GM19099 (cell line): ENCODE measurements around the gene LDLRAD4.

Experiments used
- POLR2A ChIP-seq: IDR thresholded peaks from 3 replicates; pipeline ENCODE4 v1.6.1; 2011; ENCODE audit warnings: low read depth; ENCODE audit not compliant: insufficient read length; ENCODE audit errors: extremely low read depth

LDLRAD4 gene

DNA sequence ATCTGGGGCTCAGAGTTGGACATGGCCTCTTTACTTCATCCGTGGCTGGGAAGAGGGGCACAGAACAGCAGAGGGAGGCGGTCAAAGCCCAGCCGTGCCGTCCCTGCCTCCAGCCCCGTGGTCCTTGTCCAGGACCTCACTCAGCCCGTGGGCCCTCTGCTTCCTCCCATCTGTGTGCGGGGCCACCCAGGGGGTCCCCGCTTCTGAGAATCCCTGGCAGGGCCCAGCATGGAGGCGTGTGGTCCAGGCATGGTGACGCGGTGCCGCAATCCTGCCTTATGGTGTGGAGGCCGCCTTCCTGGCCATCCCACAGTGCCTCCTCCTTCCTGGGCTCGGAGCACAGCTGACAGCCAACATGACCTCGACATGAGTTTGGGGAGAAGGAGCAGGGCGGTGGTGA lies 275.2 kb downstream of the LDLRAD4 start:
- no peak for TF ChIP-seq POLR2A

DNA sequence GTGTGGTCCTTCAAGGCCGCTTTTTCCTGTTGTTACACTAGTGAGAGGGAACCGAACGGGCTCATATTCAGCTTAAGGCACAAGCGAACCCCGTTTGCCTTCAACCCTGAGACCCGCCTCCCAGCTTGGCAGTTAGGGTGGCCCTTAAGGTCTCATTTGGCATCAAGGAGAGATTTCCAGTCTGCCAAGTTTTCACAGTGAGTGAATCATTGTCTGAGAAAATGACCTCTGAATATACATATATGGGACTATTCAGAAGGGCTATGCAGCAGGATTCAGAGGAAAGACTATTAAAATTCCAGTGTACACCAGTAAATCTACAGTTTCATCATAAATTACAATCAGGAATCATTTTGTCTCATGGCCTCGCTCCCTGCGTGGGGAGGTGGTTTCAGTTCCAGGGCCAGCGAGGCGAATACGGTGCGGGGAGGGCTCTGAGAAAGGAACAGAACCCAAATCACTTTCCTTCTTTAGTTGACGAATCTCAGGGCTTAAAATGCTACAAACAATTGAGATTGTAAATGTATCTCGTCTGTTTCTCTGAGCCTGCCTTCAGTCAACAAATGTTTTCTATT lies 276.4 kb downstream of the LDLRAD4 start:
- no peak for TF ChIP-seq POLR2A

DNA sequence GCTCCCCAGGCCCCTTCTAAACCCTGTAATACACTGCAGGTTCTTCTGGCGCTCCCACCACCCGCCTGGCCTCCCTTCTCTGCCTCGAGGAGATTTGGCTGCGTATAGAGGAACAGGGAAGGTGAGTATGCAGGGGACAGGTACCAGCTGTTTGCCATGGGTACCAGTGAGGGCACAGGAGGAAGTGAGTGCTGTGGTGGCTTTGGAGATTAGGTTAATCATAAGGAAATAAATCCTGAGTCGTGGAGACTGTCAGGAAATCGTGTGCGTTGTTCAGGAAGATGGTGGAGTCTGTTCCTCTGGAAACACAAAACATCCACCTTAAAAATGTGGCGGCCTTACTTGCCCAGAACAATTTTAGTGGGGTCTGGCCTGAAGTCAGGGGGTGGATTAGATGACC lies 277.4 kb downstream of the LDLRAD4 start:
- TF ChIP-seq POLR2A: no peak

DNA sequence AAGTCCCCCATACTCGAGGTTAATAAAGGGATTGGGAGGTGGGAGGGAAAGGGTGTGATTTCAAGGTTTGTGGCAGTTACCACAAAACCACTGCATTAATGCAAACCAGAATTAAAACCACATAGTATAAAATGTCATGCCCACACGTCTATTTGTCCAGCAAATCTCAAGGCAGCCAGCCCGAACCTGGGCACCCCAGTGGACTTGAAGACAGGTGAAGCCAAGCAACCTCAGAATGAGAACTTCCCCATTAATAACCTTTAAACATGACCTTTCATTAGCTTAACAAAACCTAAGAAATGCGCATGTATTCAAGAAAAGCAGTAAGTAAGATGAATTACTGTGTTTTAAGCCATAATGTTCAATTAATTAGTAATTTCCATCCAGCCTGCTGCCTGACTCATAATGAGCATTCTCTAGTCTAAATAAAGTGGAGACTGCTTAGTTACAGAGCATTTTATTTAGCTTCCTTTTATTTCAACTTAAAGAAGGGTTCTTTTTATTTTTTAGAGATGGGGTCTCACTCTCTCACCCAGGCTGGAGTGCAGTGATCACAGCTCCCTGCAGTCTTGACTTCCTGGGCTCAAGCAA lies 278.2 kb downstream of the LDLRAD4 start:
- no peak for TF ChIP-seq POLR2A

DNA sequence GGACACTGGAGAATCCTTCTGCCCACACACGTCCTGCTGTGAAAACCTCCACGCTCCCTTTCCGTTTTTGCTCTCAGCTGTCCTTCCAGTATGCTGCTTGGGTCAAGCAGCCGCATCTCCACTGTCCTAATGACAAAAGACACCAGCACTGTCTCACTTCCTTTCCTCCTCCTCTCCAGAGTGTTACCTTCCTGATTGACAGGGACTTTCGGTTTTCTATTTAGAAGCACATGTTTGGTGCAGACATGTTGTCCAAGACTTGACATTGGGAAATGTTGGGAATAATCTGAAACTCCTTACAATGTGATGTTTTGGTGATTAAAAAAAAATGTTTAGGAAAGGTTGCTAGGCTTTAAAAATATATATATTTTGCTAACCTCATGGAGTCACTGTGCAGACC lies 281.2 kb downstream of the LDLRAD4 start:
- TF ChIP-seq POLR2A: no peak

DNA sequence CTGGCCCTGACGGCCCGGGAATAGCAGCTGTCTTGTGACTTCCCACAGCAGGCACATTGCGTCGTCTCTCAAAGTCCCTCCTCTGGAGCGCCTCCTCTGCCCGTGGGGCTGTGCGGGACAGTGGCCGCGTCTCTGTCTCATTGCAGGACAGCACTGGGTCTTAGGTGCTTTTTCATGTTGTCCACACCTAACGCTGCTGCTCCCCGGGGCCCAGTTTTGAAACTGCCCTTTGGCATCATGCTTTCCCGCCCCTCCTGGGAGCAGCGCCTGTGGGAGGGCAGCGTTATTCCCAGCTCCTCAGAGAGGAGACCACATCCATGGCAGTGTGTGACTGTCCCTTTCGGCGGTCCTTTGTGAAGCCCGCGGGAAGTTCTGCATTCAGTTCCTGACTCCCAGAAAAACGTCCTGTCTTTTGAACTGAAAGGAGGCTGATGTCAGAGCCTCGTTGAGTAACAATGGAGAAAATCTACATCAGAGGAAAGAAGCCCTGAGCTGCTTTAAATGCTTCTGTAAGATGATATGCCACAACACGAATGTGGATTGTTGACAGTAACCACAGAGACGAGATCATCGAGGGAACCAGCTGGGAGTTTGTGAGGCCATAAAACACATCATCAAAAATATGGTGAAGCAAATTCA lies 281.8 kb downstream of the LDLRAD4 start:
- TF ChIP-seq POLR2A: no peak

DNA sequence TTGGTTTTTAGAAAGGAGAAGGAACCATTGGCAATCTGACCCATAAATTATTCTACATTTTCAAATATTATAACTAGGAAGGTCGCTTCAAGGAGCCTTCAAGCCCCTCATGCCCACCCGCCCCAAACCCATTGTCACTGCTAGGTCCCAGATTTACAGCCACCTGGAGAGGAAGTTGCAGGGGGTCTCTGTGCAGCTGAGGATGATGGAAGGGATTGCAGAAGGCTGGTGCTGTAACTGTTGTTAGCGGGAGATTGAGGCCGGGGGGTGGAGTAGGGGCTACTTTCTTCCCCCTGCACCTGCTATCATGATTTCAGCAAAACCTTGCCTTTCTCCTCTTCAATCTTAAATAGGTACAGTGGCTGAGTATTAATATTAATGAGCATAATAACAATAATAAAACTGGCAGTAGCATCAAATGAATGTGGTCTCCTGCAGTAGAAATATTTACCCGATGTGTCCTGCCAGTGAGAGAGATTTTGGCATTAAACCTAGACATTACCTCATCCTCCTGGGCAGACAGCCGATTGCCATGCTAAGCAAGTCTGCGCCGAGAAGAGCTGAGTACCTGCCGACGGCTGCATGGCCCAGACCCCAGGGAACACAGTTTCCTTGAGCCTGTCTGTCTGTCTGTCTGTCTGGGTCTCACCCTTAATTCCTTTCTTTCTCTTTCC lies 282.4 kb downstream of the LDLRAD4 start:
- TF ChIP-seq POLR2A: no peak

DNA sequence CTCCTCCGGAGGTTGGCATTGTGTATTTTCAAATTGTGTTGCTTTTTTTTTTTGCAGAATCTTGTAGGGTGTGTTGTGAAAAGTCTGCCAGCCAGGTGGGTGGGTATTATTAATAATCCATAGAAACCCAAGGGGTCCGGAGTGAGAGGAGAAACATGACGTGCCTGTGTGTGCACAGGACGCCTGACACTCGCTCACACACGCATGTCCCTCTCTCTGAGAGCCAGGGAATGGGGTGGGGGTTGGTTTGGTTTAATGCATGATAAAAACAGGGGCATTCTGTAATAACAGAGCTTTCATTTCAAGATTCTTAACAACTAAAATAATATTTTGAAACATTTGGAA lies 283.0 kb downstream of the LDLRAD4 start:
- TF ChIP-seq POLR2A: no peak

DNA sequence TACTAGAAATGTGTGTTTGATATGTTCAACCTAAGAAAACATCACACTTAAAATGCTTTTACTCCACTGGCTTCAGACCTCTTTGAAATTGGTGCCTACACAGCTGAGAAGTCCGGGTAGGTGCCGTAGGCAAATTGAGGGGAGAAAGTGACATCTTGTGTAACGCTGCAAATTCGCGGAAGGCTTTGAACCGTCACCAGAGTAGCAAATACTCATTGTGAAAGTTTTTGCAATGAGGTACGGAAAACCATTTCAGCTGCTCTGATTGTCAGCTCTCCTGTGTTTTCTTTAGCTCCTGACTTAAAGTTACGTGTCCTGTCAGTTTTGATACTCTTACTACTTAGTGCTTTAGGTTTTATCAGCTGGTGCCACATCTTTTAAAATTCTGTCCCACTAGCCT lies 283.3 kb downstream of the LDLRAD4 start:
- TF ChIP-seq POLR2A: no peak

DNA sequence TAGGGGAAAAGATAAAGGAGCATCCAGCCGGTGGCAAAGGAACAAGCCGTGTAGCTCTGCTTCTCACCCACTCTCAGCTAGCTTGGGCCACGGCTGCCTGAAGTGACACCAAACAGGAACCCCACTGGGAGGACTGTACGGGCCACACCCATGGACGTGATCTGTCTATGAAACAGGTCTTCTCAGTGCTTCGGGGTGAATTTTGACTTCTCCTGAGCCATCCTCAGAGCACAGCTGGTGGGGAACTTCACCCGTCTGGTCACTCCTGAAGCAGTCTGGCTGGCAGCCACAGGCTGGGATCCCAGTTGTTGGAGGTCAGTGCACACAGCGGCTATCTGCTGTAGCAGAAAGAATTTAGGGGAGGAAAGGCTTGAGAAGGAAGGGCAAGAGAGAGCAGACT lies 284.0 kb downstream of the LDLRAD4 start:
- TF ChIP-seq POLR2A: no peak

DNA sequence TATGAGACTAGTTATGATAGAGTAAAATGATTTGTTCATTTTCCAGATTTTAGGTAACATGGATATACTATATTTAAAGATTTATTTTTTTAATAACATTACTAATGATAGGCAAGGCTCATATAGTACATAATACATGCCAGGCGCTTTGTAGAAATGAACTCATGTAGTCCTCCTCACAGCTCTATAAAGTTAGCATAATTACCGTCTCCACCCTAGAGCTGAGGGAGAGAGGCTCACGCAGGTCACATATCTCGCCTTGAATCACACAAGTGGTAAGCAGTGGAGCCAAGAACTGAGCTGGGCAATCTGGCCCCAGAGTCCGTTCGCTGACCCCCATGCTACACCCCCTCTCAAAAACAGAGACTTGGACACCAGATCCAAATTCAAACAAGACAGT lies 285.3 kb downstream of the LDLRAD4 start:
- TF ChIP-seq POLR2A: no peak

DNA sequence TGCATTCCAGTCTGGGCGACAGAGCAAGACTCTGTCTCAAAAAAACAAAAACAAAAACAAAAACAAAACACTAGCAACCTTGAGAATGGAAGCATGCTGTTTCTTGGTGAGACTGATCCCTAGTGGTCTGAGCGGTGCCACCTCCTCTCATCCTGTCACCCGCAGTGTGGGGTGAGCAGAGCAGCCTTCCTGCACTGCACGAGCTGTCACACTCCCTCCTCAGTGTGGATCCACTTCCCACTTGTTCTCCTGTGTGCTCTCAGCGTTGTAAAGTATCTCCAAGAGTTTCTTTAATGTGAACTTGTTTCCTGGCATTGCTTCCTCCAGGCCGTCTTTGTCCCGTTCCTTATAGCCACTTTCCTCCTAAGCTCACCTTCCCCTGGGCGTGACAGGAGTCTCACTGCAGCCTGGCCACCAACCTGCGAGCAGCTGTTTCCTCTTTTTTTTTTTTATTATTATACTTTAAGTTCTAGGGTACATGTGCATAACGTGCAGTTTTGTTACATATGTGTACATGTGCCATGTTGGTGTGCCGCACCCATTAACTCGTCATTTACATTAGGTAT lies 287.3 kb downstream of the LDLRAD4 start:
- no peak for TF ChIP-seq POLR2A

DNA sequence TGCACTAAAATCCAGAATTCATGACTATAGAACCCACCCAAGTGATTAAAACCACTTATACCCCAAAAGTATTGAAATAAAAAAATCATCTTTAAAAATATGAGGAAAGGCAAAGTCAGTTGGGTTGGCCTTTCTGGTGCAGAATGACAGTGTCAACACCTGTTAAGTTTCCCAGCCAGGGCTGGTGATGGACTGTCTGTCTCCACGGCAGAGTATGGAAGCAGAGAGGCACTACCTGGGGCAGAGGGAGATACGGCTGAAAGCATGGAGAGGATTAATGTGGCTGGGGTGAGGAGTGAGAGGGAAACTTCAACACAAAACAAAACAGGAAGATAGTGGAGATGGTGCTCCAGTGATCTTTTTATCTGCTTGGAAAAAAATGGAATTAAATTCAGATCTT lies 292.0 kb downstream of the LDLRAD4 start:
- no peak for TF ChIP-seq POLR2A

DNA sequence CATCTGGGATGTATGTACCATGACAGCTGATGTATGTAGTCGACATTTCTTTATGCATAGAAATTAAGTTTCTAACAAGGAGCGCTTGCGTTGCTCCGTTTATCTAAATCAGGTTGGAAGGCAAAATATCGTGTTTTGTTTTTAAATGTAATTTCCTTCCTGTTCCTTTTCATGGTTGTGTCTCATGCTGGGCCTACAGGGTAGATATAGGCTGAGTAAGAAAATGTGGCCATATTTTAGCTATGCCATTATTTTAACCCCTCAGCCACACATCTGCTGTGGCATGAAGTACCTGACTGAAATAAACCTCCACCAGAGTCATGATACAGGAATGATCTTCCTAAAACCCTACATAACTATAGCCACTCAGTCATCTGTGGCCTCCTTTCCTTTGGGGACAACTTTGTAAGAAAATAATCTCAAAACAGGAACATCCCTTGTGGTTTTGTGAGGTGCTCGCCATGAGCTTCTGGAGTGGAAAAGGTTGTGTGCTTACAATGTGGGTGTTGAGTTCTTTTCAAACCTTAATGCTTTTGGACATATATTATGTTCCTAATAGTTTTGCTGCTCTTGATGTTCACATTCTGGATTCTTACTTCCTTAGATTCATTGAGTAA lies 293.5 kb downstream of the LDLRAD4 start:
- TF ChIP-seq POLR2A: no peak

DNA sequence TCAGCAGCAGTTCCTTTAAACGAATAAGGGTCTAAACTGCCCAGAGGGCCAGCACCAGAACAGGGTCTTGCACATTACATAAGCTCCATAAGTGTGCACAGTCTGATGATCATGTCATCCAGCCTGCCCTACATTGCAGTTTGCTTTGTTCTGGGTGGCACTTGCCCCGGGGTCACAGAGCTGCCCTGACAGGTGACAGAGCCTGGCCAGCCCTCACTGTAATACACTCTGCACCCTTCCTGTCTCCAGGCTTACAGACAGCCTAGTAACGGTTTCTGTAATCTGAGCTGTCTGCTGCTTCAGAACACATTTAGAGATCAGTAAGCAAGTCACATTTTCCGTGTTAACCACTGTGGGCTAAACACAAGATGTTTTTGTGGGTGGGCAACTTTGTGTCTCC lies 294.5 kb downstream of the LDLRAD4 start:
- no peak for TF ChIP-seq POLR2A
